Activated naive CD8-positive, alpha-beta T cell treated with anti-CD3 and anti-CD28 coated beads, Interleukin-2, amount 50 U/mL, for 24 hours (primary cell): ENCODE results near the gene RNF220.

ENCODE experiments used
- ATAC-seq: fragments of 150-1000 bp; cut with Tn5 transposase; one replicate; pipeline ENCODE4 v1.10.0; 2021
- DNase-seq: peaks from one replicate; pipeline ENCODE4 v3.0.0; 2021
- H3K27ac Mint-ChIP-seq: one replicate; pipeline ENCODE4 v1.8.0; 2021; ENCODE audit warnings: mild to moderate bottlenecking, mixed read lengths
- H3K27me3 Mint-ChIP-seq: one replicate; pipeline ENCODE4 v1.8.0; 2021; ENCODE audit warnings: mixed read lengths
- H3K36me3 Mint-ChIP-seq: one replicate; pipeline ENCODE4 v1.8.0; 2021; ENCODE audit warnings: low read depth, mixed read lengths
- H3K4me1 Mint-ChIP-seq: one replicate; pipeline ENCODE4 v1.8.0; 2021; ENCODE audit warnings: mixed read lengths
- H3K4me3 Mint-ChIP-seq: one replicate; pipeline ENCODE4 v1.8.0; 2021; ENCODE audit warnings: mild to moderate bottlenecking, moderate library complexity, mixed read lengths
- H3K9me3 Mint-ChIP-seq: one replicate; pipeline ENCODE4 v1.8.0; 2021; ENCODE audit warnings: mixed read lengths

The RNF220 gene

GRCh38 chr1:44674113-44675000 lies 269.3 kb downstream of the RNF220 start, which contains the start of the genes ARMH1 and TMEM53:
Gene ARMH1 (plus strand): TSS chr1:44674714. CDS start chr1:44689698, 14,984 bp downstream.
Gene TMEM53 (minus strand): TSS chr1:44674481. CDS start chr1:44674391, 90 bp downstream.
- Mint-ChIP-seq H3K4me1 (peaks cover 29% of the 10 kb centered on the region), H3K9me3 (no peaks in the 10 kb centered on the region), H3K27ac (peak within 1 kb of the TSS; percentile 86), H3K4me3 (peak within 1 kb of the TSS; percentile 80), H3K27me3 (no peaks in the 10 kb centered on the region), H3K36me3 (no peaks in the 10 kb centered on the region)
- DNase-seq (peak; percentile 96), ATAC-seq (peak; percentile 98)

GRCh38 chr1:44675186-44675585 lies 270.1 kb downstream of the RNF220 start:
- DNase-seq = no peak
- peak overlapping the region; percentile 80 for H3K4me3 Mint-ChIP-seq
- H3K9me3 Mint-ChIP-seq = no peaks in the 10 kb centered on the region
- no peaks in the 10 kb centered on the region for H3K27me3 Mint-ChIP-seq
- no peak overlapping the region for H3K27ac Mint-ChIP-seq
- no peak for ATAC-seq
- H3K4me1 Mint-ChIP-seq = peaks cover 29% of the 10 kb centered on the region
- H3K36me3 Mint-ChIP-seq = no peaks in the 10 kb centered on the region

- Mint-ChIP-seq H3K4me3 (no peak overlapping the region), H3K4me1 (peaks cover 29% of the 10 kb centered on the region), H3K36me3 (no peaks in the 10 kb centered on the region), H3K27me3 (no peaks in the 10 kb centered on the region), H3K9me3 (no peaks in the 10 kb centered on the region), H3K27ac (no peak overlapping the region)
- DNase-seq = no peak
- ATAC-seq = no peak
Measured at GRCh38 chr1:44676484-44677200, 271.6 kb downstream of the RNF220 start.

DNA sequence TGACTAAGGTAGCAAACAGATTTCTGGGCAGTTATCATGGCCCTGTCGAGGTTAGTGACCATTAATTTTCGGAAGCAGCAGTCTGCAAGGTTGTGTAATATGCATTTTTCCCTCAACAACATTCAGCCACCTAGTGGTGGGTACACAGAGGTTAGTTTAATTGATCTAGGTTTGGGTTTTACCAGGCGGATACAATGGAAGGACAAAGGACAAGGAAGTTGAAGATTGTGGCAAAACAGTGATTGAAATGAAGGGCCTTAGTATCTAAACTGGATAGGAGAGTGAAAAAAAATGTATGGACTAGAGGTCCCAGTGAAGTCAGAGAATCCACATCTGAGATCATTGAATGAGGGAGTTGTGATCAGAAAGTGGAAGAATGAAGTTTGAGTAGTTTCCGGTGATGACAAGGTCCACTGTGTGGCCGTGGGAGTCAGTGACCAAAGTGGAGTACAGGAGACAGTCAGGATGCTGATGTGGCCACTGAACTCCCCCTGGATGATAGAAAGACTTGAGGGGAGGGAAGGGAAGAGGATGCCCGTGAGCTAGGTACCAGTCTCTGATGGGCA lies 272.2 kb downstream of the RNF220 start:
- peaks cover 23% of the 10 kb centered on the region for H3K4me1 Mint-ChIP-seq
- no peaks in the 10 kb centered on the region for H3K27me3 Mint-ChIP-seq
- no peak for ATAC-seq
- DNase-seq = no peak
- no peak overlapping the region for H3K4me3 Mint-ChIP-seq
- no peak overlapping the region for H3K27ac Mint-ChIP-seq
- H3K36me3 Mint-ChIP-seq = no peaks in the 10 kb centered on the region
- no peaks in the 10 kb centered on the region for H3K9me3 Mint-ChIP-seq

- Mint-ChIP-seq H3K4me1 (peaks cover 18% of the 10 kb centered on the region), H3K27ac (no peak overlapping the region), H3K36me3 (no peaks in the 10 kb centered on the region), H3K27me3 (no peaks in the 10 kb centered on the region), H3K9me3 (no peaks in the 10 kb centered on the region), H3K4me3 (no peak overlapping the region)
- DNase-seq (no peak), ATAC-seq (no peak)
Measured at GRCh38 chr1:44678120-44678519, 273.1 kb downstream of the RNF220 start.

DNA sequence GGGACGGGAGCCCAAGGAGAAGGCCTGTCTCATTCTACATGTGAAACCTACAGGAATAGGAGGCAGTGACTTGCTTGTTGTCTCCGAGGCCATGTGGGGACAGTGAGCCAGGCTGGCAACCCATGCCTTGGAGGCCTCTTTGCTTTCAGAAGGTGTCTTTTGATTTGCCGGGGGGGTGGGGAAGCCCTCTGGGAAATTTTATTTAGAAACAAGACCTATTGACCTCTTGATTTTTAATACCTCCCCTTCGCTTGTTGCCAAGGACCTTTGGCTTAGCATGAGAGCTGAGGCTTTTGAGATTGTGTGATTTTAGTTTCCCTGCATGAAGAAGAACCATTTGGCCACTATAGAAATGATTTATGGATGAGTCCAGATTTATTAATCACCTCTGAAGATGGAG lies 273.6 kb downstream of the RNF220 start:
- H3K27ac Mint-ChIP-seq = no peak overlapping the region
- DNase-seq = no peak
- peaks cover 13% of the 10 kb centered on the region for H3K4me1 Mint-ChIP-seq
- H3K36me3 Mint-ChIP-seq = no peaks in the 10 kb centered on the region
- H3K9me3 Mint-ChIP-seq = no peaks in the 10 kb centered on the region
- ATAC-seq = no peak
- no peaks in the 10 kb centered on the region for H3K27me3 Mint-ChIP-seq
- no peak overlapping the region for H3K4me3 Mint-ChIP-seq

DNA sequence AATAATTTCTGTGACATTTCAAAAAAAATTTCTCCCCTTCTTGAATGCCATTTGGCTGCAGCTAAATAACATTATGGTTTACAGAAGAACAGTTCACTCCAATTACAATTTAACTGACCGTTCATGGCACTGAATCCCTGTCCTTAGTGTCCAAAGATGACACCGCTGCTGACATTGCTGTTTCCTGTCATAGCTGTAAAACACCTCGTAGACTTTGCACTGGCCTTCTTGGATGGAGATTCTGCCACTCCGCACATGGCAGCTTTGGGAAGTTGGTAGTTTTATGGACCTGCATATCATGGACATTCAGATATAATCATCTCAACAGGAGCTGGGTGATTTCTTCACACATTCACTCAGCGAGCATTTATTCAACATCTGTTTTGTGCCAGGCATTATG lies 274.4 kb downstream of the RNF220 start:
- no peak overlapping the region for H3K27ac Mint-ChIP-seq
- DNase-seq (no peak), ATAC-seq (no peak)
- H3K27me3 Mint-ChIP-seq = no peaks in the 10 kb centered on the region
- H3K4me1 Mint-ChIP-seq = peaks cover 9% of the 10 kb centered on the region
- H3K36me3 Mint-ChIP-seq = no peaks in the 10 kb centered on the region
- H3K9me3 Mint-ChIP-seq = no peaks in the 10 kb centered on the region
- H3K4me3 Mint-ChIP-seq = no peak overlapping the region

DNA sequence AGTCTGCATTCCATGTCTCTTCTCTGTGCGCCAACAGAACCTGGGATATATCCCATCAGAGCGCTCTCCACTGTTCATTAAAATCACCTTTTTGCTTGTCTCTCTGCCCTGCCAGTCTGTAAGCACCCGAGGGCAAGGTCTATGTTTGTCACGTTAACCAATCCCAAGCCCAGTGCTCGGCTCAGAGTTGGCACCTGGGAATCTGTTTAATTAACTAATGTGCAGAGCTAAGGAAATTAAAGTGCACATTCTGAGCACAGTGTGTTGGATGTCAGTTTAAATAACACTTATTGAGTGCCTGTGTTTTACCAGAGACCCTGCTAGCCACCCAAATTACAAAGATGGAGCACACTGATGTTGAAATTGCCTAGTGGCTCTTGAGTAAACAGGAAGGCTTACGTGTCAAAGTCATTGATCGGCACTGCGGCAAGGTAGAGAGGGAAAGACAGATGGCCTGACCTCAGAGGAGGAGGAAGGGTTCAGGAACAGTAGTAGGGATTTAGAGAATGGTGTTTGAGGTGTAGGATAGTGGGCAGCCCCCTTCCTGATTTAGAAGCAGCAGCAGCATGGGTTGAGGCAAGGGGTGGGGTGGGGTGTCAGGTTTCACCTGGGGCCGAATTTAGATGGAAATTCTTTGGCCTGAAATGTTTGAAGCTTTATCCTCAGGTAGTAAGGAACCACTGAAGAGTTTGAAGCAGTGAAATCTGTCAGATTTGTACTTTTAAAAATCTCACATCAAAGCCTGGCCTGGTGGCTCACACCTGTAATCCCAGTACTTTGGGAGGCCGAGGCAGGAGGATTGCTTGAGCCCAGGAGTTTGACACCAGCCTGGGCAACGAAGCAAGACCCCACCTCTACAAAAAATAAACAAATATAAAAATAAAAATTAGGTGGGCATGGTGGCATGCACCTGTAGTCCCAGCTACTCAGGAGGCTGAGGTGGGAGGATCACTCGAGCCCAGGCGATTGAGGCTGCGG lies 277.1 kb downstream of the RNF220 start:
- H3K9me3 Mint-ChIP-seq = no peaks in the 10 kb centered on the region
- no peaks in the 10 kb centered on the region for H3K36me3 Mint-ChIP-seq
- no peak overlapping the region for H3K27ac Mint-ChIP-seq
- H3K4me1 Mint-ChIP-seq = peaks cover 2% of the 10 kb centered on the region
- no peaks in the 10 kb centered on the region for H3K27me3 Mint-ChIP-seq
- DNase-seq (no peak), ATAC-seq (no peak)
- H3K4me3 Mint-ChIP-seq = no peak overlapping the region

- DNase-seq (no peak), ATAC-seq (no peak)
- Mint-ChIP-seq H3K9me3 (no peaks in the 10 kb centered on the region), H3K27ac (no peak overlapping the region), H3K4me3 (no peak overlapping the region), H3K36me3 (no peaks in the 10 kb centered on the region), H3K27me3 (no peaks in the 10 kb centered on the region), H3K4me1 (peaks cover 2% of the 10 kb centered on the region)
Measured at GRCh38 chr1:44682883-44683265, 277.8 kb downstream of the RNF220 start.

DNA sequence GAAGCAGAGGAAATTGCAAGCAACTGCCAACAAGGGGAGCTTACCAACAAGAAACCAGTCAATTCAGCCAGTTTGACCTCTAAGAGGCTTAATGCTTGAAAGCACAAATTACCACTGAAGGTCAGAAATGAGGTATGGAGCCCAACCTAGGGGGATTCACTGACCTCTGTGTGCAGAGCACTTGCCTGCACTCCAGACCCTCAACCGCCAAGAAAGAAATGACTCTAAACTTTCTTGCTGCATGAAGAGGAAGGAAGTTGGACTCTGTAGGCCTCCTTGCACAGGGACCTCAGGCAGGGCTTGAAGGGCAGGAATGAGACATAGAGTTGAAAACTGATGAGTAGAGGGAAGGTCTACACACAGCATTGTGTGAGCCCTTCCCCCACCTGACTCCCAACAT lies 279.5 kb downstream of the RNF220 start:
- Mint-ChIP-seq H3K27me3 (no peaks in the 10 kb centered on the region), H3K27ac (no peak overlapping the region), H3K9me3 (no peaks in the 10 kb centered on the region), H3K4me3 (no peak overlapping the region), H3K36me3 (no peaks in the 10 kb centered on the region), H3K4me1 (peaks cover 2% of the 10 kb centered on the region)
- DNase-seq (no peak), ATAC-seq (peak; percentile 76)

DNA sequence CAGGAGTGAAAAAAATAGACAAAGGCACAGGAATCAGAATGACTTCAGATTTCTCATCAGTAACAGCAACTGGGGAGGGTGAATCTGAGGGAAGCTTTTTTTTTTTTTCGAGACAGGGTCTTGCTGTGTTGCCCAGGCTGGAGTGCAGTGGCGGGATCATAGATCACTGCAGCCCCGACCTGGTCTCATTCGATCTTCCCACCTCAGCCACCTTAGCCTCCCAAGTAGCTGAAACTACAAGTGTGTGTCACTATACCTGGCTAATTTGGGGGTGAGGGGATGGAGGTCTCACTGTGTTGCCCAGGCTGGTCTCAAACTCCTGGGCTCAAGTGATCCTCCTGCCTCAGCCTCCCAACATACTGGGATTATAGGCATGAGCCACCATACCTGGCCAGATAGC lies 280.2 kb downstream of the RNF220 start:
- H3K4me3 Mint-ChIP-seq = no peak overlapping the region
- H3K27ac Mint-ChIP-seq = no peak overlapping the region
- peaks cover 2% of the 10 kb centered on the region for H3K4me1 Mint-ChIP-seq
- DNase-seq (no peak), ATAC-seq (no peak)
- no peaks in the 10 kb centered on the region for H3K36me3 Mint-ChIP-seq
- H3K27me3 Mint-ChIP-seq = no peaks in the 10 kb centered on the region
- H3K9me3 Mint-ChIP-seq = no peaks in the 10 kb centered on the region

GRCh38 chr1:44685881-44686280 lies 280.8 kb downstream of the RNF220 start:
- no peak for ATAC-seq
- Mint-ChIP-seq H3K27me3 (no peaks in the 10 kb centered on the region), H3K9me3 (no peaks in the 10 kb centered on the region), H3K4me1 (peaks cover 2% of the 10 kb centered on the region), H3K27ac (no peak overlapping the region), H3K4me3 (no peak overlapping the region), H3K36me3 (no peaks in the 10 kb centered on the region)
- no peak for DNase-seq

DNA sequence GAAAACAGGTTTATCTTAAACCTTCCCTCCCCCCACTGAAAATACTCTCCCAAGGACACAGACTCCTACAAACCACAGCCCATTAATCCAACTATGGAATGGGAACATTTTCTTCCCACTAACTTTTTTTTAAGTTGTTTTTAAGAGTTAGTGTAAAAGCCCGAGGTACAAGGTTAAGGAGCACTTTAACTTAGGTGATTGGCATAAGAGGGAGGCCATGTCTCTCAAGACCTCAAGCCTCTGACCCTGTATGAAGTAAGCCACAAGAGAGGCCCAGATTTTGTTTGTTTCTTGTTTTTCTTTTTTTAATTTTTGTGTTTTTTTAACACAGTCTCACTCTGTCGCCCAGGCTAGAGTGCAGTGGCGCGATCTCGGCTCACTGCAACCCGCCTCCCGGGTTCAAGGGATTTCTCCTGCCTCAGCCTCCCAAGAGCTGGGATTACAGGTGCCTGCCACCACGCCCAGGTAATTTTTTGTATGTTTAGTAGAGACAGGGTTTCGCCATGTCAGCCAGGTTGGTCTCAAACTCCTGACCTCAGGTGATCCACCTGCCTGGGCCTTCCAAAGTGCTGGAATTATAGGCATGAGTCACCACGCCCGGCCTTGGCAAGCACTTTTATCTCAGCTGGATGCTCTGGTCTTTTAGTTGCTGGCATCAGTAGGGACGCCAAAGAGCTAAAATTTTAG lies 283.8 kb downstream of the RNF220 start:
- no peak for ATAC-seq
- H3K36me3 Mint-ChIP-seq = no peaks in the 10 kb centered on the region

GRCh38 chr1:44689447-44689765 lies 284.4 kb downstream of the RNF220 start:
- no peaks in the 10 kb centered on the region for H3K27me3 Mint-ChIP-seq
- peaks cover 18% of the 10 kb centered on the region for H3K4me1 Mint-ChIP-seq
- H3K36me3 Mint-ChIP-seq = no peaks in the 10 kb centered on the region
- no peak overlapping the region for H3K27ac Mint-ChIP-seq
- DNase-seq = no peak
- no peak overlapping the region for H3K4me3 Mint-ChIP-seq
- no peak for ATAC-seq
- no peaks in the 10 kb centered on the region for H3K9me3 Mint-ChIP-seq

More for the DNA sequence above, 283.8 kb downstream of the RNF220 start:
- H3K4me3 Mint-ChIP-seq = no peak overlapping the region
- no peak for DNase-seq
- H3K27ac Mint-ChIP-seq = no peak overlapping the region
- H3K27me3 Mint-ChIP-seq = no peaks in the 10 kb centered on the region
- no peaks in the 10 kb centered on the region for H3K9me3 Mint-ChIP-seq
- H3K4me1 Mint-ChIP-seq = peaks cover 19% of the 10 kb centered on the region
